ENCODE results near the gene OSBPL8.

The OSBPL8 gene

GRCh38 chr12:76462668-76463224 lies 96.8 kb downstream of the OSBPL8 start:
- Histone ChIP-seq H3K36me3 (replicated peaks) (no peaks in the 10 kb centered on the region), H3K4me3 (ENCODE audit: low read depth, low read length) (no peak overlapping the region), H3K27ac (no peak overlapping the region), H3K27me3 (replicated peaks) (no peaks in the 10 kb centered on the region)
- in situ Hi-C loops (cut with HindIII; ENCODE audit: low pct_ligation_motif_present, low sequenced_read_pairs), result no loop called here
- no peak for TF ChIP-seq CTCF (IDR thresholded peaks at IDR 0.05; ENCODE audit: low read depth, low read length, missing control alignments)
- no peak for DNase-seq

DNA sequence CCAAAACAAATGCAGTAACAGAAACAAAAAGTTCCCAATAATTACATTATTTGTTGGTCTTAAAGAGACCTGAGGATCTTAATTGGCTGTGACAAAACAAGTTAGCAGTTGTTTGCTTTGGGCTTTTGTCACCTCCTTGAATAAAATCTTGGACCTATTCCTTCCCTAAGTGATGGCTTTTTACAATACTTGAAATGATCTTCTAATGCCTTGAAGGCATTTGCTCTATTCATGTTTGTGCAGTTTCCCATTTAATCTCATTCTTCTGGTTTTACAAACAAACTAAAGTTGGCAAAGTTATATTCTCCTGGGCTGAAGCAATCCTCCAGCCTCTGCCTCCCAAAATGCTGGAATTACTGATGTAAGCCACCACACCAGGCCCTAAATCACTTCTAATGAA lies 98.8 kb downstream of the OSBPL8 start:
- no peak for TF ChIP-seq CTCF (IDR thresholded peaks at IDR 0.05; ENCODE audit: low read depth, low read length, missing control alignments)
- in situ Hi-C loops (cut with HindIII; ENCODE audit: low pct_ligation_motif_present, low sequenced_read_pairs), result no loop called here
- Histone ChIP-seq H3K36me3 (replicated peaks) (no peaks in the 10 kb centered on the region), H3K27ac (no peak overlapping the region), H3K27me3 (replicated peaks) (no peaks in the 10 kb centered on the region), H3K4me3 (ENCODE audit: low read depth, low read length) (no peak overlapping the region)
- no peak for DNase-seq

- TF ChIP-seq CTCF (IDR thresholded peaks at IDR 0.05; ENCODE audit: low read depth, low read length, missing control alignments), result no peak
- DNase-seq, result no peak
- Histone ChIP-seq H3K27ac (no peak overlapping the region), H3K4me3 (ENCODE audit: low read depth, low read length) (no peak overlapping the region), H3K27me3 (replicated peaks) (no peaks in the 10 kb centered on the region), H3K36me3 (replicated peaks) (no peaks in the 10 kb centered on the region)
- in situ Hi-C loops (cut with HindIII; ENCODE audit: low pct_ligation_motif_present, low sequenced_read_pairs), result no loop called here
These were observed 101.8 kb downstream of the OSBPL8 start for GRCh38 chr12:76457818-76458217.

DNA sequence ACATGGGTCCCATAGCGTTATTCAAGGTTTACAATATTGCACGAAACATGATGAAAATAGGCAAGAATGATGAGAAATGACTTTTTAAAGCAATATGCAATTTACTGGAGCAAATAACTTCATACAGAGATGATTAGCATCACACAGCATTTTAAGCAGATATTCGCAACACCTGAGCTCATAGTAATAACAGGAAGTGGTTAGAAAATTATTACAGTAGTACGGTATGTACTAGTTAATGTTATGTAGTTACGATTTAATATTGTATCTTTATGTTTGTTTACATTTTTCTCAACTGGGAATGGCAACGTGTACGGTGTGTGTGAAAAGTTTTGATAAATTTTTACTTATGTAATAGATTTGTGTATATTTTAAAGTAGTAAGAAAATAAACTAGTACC lies 102.6 kb downstream of the OSBPL8 start:
- Histone ChIP-seq H3K4me3 (ENCODE audit: low read depth, low read length) (no peak overlapping the region), H3K36me3 (replicated peaks) (no peaks in the 10 kb centered on the region), H3K27ac (no peak overlapping the region), H3K27me3 (replicated peaks) (no peaks in the 10 kb centered on the region)
- DNase-seq, result no peak
- in situ Hi-C loops (cut with HindIII; ENCODE audit: low pct_ligation_motif_present, low sequenced_read_pairs), result no loop called here
- no peak for TF ChIP-seq CTCF (IDR thresholded peaks at IDR 0.05; ENCODE audit: low read depth, low read length, missing control alignments)

GRCh38 chr12:76455582-76456345 lies 103.8 kb downstream of the OSBPL8 start:
- in situ Hi-C loops (cut with HindIII; ENCODE audit: low pct_ligation_motif_present, low sequenced_read_pairs), result no loop called here

More at GRCh38 chr12:76455582-76456345, 103.8 kb downstream of the OSBPL8 start:
- H3K27ac ChIP-seq, result peak overlapping the region; percentile 14
- no peak overlapping the region for H3K4me3 ChIP-seq (ENCODE audit: low read depth, low read length)
- no peaks in the 10 kb centered on the region for H3K27me3 ChIP-seq (replicated peaks)
- peak; percentile 61 for TF ChIP-seq CTCF (IDR thresholded peaks at IDR 0.05; ENCODE audit: low read depth, low read length, missing control alignments)
- no peaks in the 10 kb centered on the region for H3K36me3 ChIP-seq (replicated peaks)
- peak; percentile 82 for DNase-seq

Measured in brain microvascular endothelial cell (primary cell).